ENCODE data around the gene ZNF281. TPM values are rescaled to one million over a fixed set of nuclear protein-coding genes. Genes with fewer than 3 reads are reported as not detected.

Gene ZNF281
- polyA plus RNA-seq, 1 of the 3 experiments (the other 2 are of a cell fraction), result 3.0 TPM

GRCh38 chr1:200437556-200438203 is 27.8 kb upstream of the ZNF281 start (continued):
- TF ChIP-seq, protein P1, sequence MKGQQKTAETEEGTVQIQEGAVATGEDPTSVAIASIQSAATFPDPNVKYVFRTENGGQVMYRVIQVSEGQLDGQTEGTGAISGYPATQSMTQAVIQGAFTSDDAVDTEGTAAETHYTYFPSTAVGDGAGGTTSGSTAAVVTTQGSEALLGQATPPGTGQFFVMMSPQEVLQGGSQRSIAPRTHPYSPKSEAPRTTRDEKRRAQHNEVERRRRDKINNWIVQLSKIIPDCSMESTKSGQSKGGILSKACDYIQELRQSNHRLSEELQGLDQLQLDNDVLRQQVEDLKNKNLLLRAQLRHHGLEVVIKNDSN (IDR thresholded peaks at IDR 0.05; ENCODE audit: borderline replicate concordance, low read depth), result no peak
- TF ChIP-seq RCOR1 (IDR thresholded peaks at IDR 0.05; ENCODE audit: low read length), result no peak
- no peak for TF ChIP-seq RFX5 (IDR thresholded peaks at IDR 0.05; ENCODE audit: low read length)
- no peak for TF ChIP-seq TCF12 (IDR thresholded peaks at IDR 0.05)
- no peak for TF ChIP-seq EZH2phosphoT487 (IDR thresholded peaks at IDR 0.05; ENCODE audit: borderline replicate concordance, low read depth)
- no peak for TF ChIP-seq NFIC (IDR thresholded peaks at IDR 0.05; ENCODE audit: borderline replicate concordance)
- TF ChIP-seq POLR2AphosphoS5 (IDR thresholded peaks at IDR 0.05; ENCODE audit: low read depth, low read length), result no peak
- no peak for TF ChIP-seq SIN3A (IDR thresholded peaks at IDR 0.05; ENCODE audit: borderline replicate concordance, low read depth, low read length)
- TF ChIP-seq RXRA (IDR thresholded peaks at IDR 0.05; ENCODE audit: borderline replicate concordance, low read depth), result no peak
- no peak for TF ChIP-seq NRF1 (IDR thresholded peaks at IDR 0.05; ENCODE audit: low read depth, low read length)

DNA sequence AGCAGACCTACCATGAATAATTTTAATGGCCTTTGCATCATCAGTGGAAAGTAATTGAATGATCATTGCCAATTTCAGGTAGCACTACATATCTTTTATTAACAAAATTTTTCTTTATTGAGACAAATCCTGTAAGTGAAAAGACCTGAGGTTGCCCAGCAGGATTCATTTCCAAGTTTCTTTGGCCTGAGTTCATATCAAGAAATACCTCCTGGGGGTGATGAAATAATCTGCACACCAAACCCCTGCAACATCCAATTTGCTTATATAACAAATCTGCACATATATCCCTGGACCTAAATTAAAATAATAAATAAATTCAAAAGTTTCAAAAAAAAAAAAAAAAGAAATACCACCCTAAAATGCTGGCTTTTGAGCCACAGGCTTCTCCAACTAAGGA is 27.3 kb upstream of the ZNF281 start:
- no peak for TF ChIP-seq NRF1 (IDR thresholded peaks at IDR 0.05; ENCODE audit: low read depth, low read length)
- TF ChIP-seq TEAD4 (IDR thresholded peaks at IDR 0.05; ENCODE audit: borderline replicate concordance, insufficient read depth), result no peak
- no peak for TF ChIP-seq USF2 (IDR thresholded peaks at IDR 0.05; ENCODE audit: borderline replicate concordance, low read depth, low read length)
- TF ChIP-seq FOXM1 (IDR thresholded peaks at IDR 0.05; ENCODE audit: low read depth), result no peak
- TF ChIP-seq MAX (IDR thresholded peaks at IDR 0.05; ENCODE audit: low read depth), result no peak
- TF ChIP-seq IRF3 (IDR thresholded peaks at IDR 0.05; ENCODE audit: low read depth, low read length), result no peak
- TF ChIP-seq, protein P2, sequence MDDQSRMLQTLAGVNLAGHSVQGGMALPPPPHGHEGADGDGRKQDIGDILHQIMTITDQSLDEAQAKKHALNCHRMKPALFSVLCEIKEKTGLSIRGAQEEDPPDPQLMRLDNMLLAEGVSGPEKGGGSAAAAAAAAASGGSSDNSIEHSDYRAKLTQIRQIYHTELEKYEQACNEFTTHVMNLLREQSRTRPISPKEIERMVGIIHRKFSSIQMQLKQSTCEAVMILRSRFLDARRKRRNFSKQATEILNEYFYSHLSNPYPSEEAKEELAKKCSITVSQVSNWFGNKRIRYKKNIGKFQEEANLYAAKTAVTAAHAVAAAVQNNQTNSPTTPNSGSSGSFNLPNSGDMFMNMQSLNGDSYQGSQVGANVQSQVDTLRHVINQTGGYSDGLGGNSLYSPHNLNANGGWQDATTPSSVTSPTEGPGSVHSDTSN (IDR thresholded peaks at IDR 0.05), result no peak
- TF ChIP-seq POLR2AphosphoS5 (IDR thresholded peaks at IDR 0.05; ENCODE audit: low read depth, low read length), result no peak
- TF ChIP-seq TCF12 (IDR thresholded peaks at IDR 0.05), result no peak
- no peak for TF ChIP-seq SIN3A (IDR thresholded peaks at IDR 0.05; ENCODE audit: borderline replicate concordance, low read depth, low read length)
- no peak for TF ChIP-seq CTCF (IDR thresholded peaks at IDR 0.05)
- DNase-seq, result no peak
- H3K27ac ChIP-seq (ENCODE audit: low read depth in 2 of 2, low read length in 1 of 2), result no peak overlapping the region

More for the DNA sequence above, 27.3 kb upstream of the ZNF281 start:
- H3K4me1 ChIP-seq (ENCODE audit: control insufficient read depth in 1 of 2, insufficient read depth in 2 of 2, low read depth in 1 of 2, low read length in 1 of 2), result peaks cover 4 to 5% of the 10 kb centered on the region in 2 experiments; a peak in 1 of 4 replicates
- H2AFZ ChIP-seq (ENCODE audit: low read depth), result no peak overlapping the region
- ChIA-PET POLR2A (no interaction called here), CTCF (interaction anchor here (1.4 kb wide), 1 partner anchor 583 kb away, joined by 3 read pairs; no protein-coding TSS in a partner anchor)
- H3K9me3 ChIP-seq, result no peaks in the 10 kb centered on the region
- H3K27me3 ChIP-seq (ENCODE audit: insufficient read depth), result no peaks in the 10 kb centered on the region
- H3K36me3 ChIP-seq (replicated peaks in 1 of 2; ENCODE audit: control insufficient read depth in 1 of 2, insufficient read depth in 2 of 2, low read length in 1 of 2), result no peaks in the 10 kb centered on the region
- no peak overlapping the region for H3K4me2 ChIP-seq
- no peak overlapping the region for H3K9ac ChIP-seq
- H3K4me3 ChIP-seq (ENCODE audit: low read depth in 2 of 2, low read length in 1 of 2), result no peak overlapping the region
- H3K9me2 ChIP-seq, result no peaks in the 10 kb centered on the region
- H4K20me1 ChIP-seq (ENCODE audit: insufficient read depth), result no peaks in the 10 kb centered on the region
- no peaks in the 10 kb centered on the region for H3K79me2 ChIP-seq (ENCODE audit: insufficient read depth)
- no peaks in the 10 kb centered on the region for H3F3A ChIP-seq (replicated peaks; ENCODE audit: insufficient read depth)

Measured in SK-N-SH (cell line).